ENCODE results near the gene GPS1. TPM values are rescaled to one million over a fixed set of nuclear protein-coding genes. Genes with fewer than 3 reads are reported as not detected.

GPS1 gene
- total and polyA plus RNA-seq, 2 of the 4 experiments (the other 2 are of a cell fraction), result 157 to 181 TPM

GRCh38 chr17:82061047-82061925, 9.6 kb downstream of the GPS1 start:
- H3K9me1 ChIP-seq (ENCODE audit: insufficient read depth, low read length), result no peaks in the 10 kb centered on the region
- no peak overlapping the region for H3K4me2 ChIP-seq (ENCODE audit: low read depth, low read length)
- peaks cover 3% of the 10 kb centered on the region; the same call in 1 of the 2 replicates for H4K20me1 ChIP-seq (ENCODE audit: insufficient read depth, low read length)
- no peak overlapping the region for H3K18ac ChIP-seq (ENCODE audit: low read depth, low read length)
- H3K27ac ChIP-seq (ENCODE audit: insufficient read depth, low read length), result no peak overlapping the region
- H2BK120ac ChIP-seq (ENCODE audit: low read depth, low read length), result no peak overlapping the region
- no peak overlapping the region for H3K14ac ChIP-seq (replicated peaks; ENCODE audit: low read depth, low read length)
- DNase-seq (no peak), ATAC-seq (ENCODE audit: low read depth) (no peak)
- no peak overlapping the region for H2BK15ac ChIP-seq (ENCODE audit: low read depth, low read length)
- dilution Hi-C loops (cut with HindIII; ENCODE audit: low sequenced_read_pairs, unreplicated experiment), result no loop called here
- no peak overlapping the region for H3K9ac ChIP-seq (ENCODE audit: low read depth, low read length)
- ChIA-PET CTCF (no interaction called here), POLR2A (ENCODE audit: unreplicated experiment) (no interaction called here)
- H2AK9ac ChIP-seq (replicated peaks; ENCODE audit: low read depth, low read length, poor library complexity), result peak overlapping the region; percentile 61
- H4K91ac ChIP-seq (ENCODE audit: insufficient read depth, low read depth, low read length), result no peak overlapping the region
- H3K23ac ChIP-seq (ENCODE audit: low read depth, low read length), result no peak overlapping the region
- no peak overlapping the region for H3K56ac ChIP-seq (ENCODE audit: extremely low read depth, insufficient read depth, low read length)
- no TSS peak for BruUV-seq (replicated peaks)
- peaks cover 5 to 32% of the 10 kb centered on the region in 2 experiments; a peak in 3 of 4 replicates for H3K79me1 ChIP-seq (ENCODE audit: low read depth in 1 of 2, low read length in 2 of 2)
- intact Hi-C loops (cut with micrococcal nuclease), result no loop called here
- peaks cover 10% of the 10 kb centered on the region for H3K4me1 ChIP-seq (ENCODE audit: control insufficient read depth, insufficient read depth, low read length)
- H4K5ac ChIP-seq (ENCODE audit: low read depth, low read length), result no peak overlapping the region
- in situ Hi-C loops (cut with MboI; ENCODE audit: low sequenced_read_pairs), result no loop called here
- no peak overlapping the region for H2AFZ ChIP-seq (replicated peaks; ENCODE audit: low read length, poor library complexity)
- no peak overlapping the region for H2BK5ac ChIP-seq (ENCODE audit: low read depth, low read length, poor library complexity, severe bottlenecking)
- no peak overlapping the region for H3K4me3 ChIP-seq (ENCODE audit: insufficient read depth, low read depth, low read length)
- peaks cover 64% of the 10 kb centered on the region for H3K36me3 ChIP-seq (ENCODE audit: control insufficient read depth, insufficient read depth, low read length)
- no peaks in the 10 kb centered on the region for H3K9me3 ChIP-seq (ENCODE audit: control insufficient read depth, insufficient read depth, low read length)
- WGBS, 2 experiments (ENCODE audit: extremely low coverage in 2 of 2, insufficient read length in 1 of 2), result 92% methylated on average over 21 of the region's 34 CpGs; no CpG with 5 or more reads in 1 of the 2 experiments
- H2BK20ac ChIP-seq (ENCODE audit: low read depth, low read length), result no peak overlapping the region
- no peaks in the 10 kb centered on the region for H3K27me3 ChIP-seq (ENCODE audit: control insufficient read depth, insufficient read depth, low read length)
- H2AK5ac ChIP-seq (ENCODE audit: low read depth, low read length), result no peak overlapping the region
- H3K4ac ChIP-seq (ENCODE audit: low read depth, low read length), result no peak overlapping the region
- no peak for TF ChIP-seq MXI1 (IDR thresholded peaks at IDR 0.05; ENCODE audit: borderline replicate concordance, low read depth, low read length)
- TF ChIP-seq RFX5 (IDR thresholded peaks at IDR 0.05; ENCODE audit: low read depth, low read length), result no peak
- no peak for TF ChIP-seq CHD1 (IDR thresholded peaks at IDR 0.05; ENCODE audit: low read depth, low read length)
- H4K8ac ChIP-seq (ENCODE audit: low read depth in 2 of 2, low read length in 2 of 2), result no peak overlapping the region

Data from IMR-90 (cell line).